ENCODE results near the gene CCL16.

- no peak for TF ChIP-seq CTCF (IDR thresholded peaks at IDR 0.05)
- TF ChIP-seq EP300 (IDR thresholded peaks at IDR 0.05), result no peak
These were observed 16.8 kb upstream of the CCL16 start for GRCh38 chr17:35998018-35998545.
